ENCODE measurements around the gene SLC13A4. TPM values are rescaled to one million over a fixed set of nuclear protein-coding genes. Genes with fewer than 3 reads are reported as not detected.
A peak's percentile ranks its signal among the peaks of the same experiment; 100 is the strongest.

SLC13A4 gene
- total and polyA plus RNA-seq, 7 donors = 0.01 to 0.08 (median 0.03) TPM; not detected in 4

DNA sequence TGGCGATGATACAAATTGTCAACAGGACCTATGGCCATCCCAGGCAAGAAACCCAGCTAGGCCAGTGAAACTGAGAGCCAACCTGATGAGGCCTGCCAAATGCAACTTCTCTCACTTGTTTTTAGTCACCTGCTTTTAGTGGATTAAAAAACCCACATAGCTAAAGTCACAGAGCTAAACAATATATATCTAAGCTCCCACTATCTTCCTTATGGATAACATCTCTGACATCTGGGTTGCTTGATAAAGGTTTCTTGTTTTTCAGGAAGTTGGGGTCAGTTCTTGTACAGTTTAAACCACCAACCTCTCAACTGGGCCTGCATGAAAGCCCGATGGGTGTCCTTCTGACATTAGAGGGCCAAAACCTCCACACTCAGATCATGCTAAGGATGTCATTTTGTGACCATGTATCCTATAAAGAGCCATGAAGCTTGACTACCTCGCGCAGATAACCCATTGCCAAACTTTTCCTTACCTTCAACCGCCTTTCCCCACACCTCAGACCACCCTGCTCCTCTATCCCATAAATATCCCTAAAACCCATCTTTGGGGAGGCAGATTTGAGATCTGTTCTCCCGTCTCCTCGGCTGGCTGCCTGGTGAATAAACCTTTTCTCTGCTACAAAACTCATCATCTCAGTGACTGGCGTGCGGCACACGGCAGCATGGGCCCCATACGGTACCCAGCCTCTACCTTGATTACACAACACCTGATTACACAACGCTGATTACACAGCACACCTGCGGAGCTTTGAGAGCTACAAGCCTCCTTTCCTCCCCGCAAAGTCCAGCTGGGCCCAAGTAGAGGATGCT lies 66.5 kb downstream of the SLC13A4 start:
- H3K36me3 ChIP-seq (ENCODE audit: insufficient read depth in 1 of 2, low read depth in 1 of 2) = no peaks in the 10 kb centered on the region
- no peaks in the 10 kb centered on the region for H3K9me3 ChIP-seq
- peak; percentile 1 to 22 (median 12) for ATAC-seq
- 74 to 76% (median 74%) methylated on average over 14 of the region's 14 CpGs for WGBS, 3 donors
- peak overlapping the region; percentile 98 for H3K27ac ChIP-seq
- peak overlapping the region; percentile 100 for H3K4me3 ChIP-seq
- H3K4me1 ChIP-seq = peaks cover 27% of the 10 kb centered on the region
- intact Hi-C loops (cut with DNase I) = loop anchor here (5.0 to 10.0 kb wide), 3 partner anchors 141 to 316 kb away; partner anchors contain the start of gene MTPN (in 2 of the 2)
- TF ChIP-seq CTCF (IDR thresholded peaks at IDR 0.05) = no peak
- DNase-seq = no peak
- no peaks in the 10 kb centered on the region for H3K27me3 ChIP-seq (ENCODE audit: insufficient read depth in 3 of 3, low read length in 2 of 3)

GRCh38 chr7:135659159-135659846 lies 68.7 kb downstream of the SLC13A4 start:
- no peak for DNase-seq
- ATAC-seq = no peak
- no peaks in the 10 kb centered on the region for H3K27me3 ChIP-seq (ENCODE audit: insufficient read depth in 3 of 3, low read length in 2 of 3)
- peaks cover 11% of the 10 kb centered on the region for H3K4me1 ChIP-seq
- H3K27ac ChIP-seq = no peak overlapping the region
- H3K4me3 ChIP-seq = no peak overlapping the region
- H3K36me3 ChIP-seq (ENCODE audit: insufficient read depth in 1 of 2, low read depth in 1 of 2) = no peaks in the 10 kb centered on the region
- no peaks in the 10 kb centered on the region for H3K9me3 ChIP-seq
- 77 to 85% (median 81%) methylated on average over 9 of the region's 9 CpGs for WGBS, 3 donors
- intact Hi-C loops (cut with DNase I) = no loop called here
- no peak for TF ChIP-seq CTCF (IDR thresholded peaks at IDR 0.05)

DNA sequence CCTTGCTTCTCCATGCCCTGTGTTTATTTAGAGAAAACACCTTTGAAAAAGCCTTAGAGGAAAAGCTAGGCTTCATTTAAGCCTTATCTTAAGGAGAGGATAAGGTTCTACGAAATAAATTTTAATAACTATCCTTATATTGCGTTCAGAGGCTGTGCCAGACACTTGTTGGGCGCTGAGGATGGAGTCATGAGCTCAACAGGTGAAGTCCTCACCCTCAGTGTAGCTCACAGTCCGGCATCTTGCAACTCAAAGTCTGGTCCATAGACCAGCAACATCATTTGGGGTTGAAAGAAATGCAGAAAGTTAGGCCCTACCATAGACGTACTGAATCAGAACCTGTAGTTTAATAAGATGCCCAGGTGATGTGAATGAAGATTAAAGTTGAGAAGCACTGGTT lies 69.4 kb downstream of the SLC13A4 start:
- ATAC-seq = no peak
- no peak for DNase-seq
- H3K4me3 ChIP-seq = no peak overlapping the region
- H3K27me3 ChIP-seq (ENCODE audit: insufficient read depth in 3 of 3, low read length in 2 of 3) = no peaks in the 10 kb centered on the region
- no peak overlapping the region for H3K27ac ChIP-seq
- no peaks in the 10 kb centered on the region for H3K36me3 ChIP-seq (ENCODE audit: insufficient read depth in 1 of 2, low read depth in 1 of 2)
- no peak for TF ChIP-seq CTCF (IDR thresholded peaks at IDR 0.05)
- H3K9me3 ChIP-seq = no peaks in the 10 kb centered on the region
- 79 to 92% (median 90%) methylated on average over 5 of the region's 5 CpGs for WGBS, 3 donors
- peaks cover 3% of the 10 kb centered on the region for H3K4me1 ChIP-seq
- intact Hi-C loops (cut with DNase I) = no loop called here

DNA sequence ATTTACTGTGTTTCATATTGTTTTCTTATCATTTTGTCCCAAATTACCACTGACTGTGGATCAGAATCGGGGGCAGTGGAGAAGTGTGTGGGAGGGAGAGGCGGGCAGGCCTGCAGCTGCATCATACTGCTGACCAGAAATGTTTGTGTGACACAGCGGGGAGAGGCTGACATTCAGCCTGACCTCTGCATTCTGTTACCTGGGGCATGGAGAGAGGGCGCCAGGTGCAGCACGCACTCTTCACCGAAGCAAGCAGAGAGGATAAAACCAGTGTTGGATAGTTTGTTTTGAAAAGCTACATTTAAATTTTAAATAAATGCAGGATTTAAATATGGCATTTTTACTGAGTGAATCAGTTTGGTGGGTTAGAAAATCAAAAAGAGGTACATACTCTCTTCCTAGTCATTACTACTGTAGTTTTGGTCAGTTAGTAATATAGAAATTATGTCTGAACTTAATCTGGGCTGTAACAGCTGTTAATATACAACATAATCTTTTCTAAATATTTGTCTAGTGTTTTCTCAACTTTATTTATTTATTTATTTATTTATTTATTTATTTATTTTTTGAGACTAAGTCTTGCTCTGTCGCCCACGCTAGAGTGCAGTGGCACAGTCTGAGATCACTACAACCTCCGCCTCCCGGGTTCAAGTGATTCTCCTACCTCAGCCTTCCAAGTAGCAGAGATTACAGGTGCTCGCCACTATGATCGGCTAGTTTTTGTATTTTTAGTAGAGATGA lies 74.5 kb downstream of the SLC13A4 start:
- H3K27me3 ChIP-seq (ENCODE audit: insufficient read depth in 3 of 3, low read length in 2 of 3) = no peaks in the 10 kb centered on the region
- no peak for ATAC-seq
- peaks cover 0 to 24% of the 10 kb centered on the region in 2 donors for H3K36me3 ChIP-seq (ENCODE audit: insufficient read depth in 1 of 2, low read depth in 1 of 2)
- no peak overlapping the region for H3K27ac ChIP-seq
- DNase-seq = no peak
- WGBS, 3 donors = 78 to 89% (median 82%) methylated on average over 12 of the region's 12 CpGs
- intact Hi-C loops (cut with DNase I) = no loop called here
- no peaks in the 10 kb centered on the region for H3K4me1 ChIP-seq
- no peak for TF ChIP-seq CTCF (IDR thresholded peaks at IDR 0.05)
- no peak overlapping the region for H3K4me3 ChIP-seq
- no peaks in the 10 kb centered on the region for H3K9me3 ChIP-seq
